Ovary (tissue), 9 donors: ENCODE measurements around the gene FMN1. TPM values are rescaled to one million over a fixed set of nuclear protein-coding genes. Genes with fewer than 3 reads are reported as not detected.

Source experiments
- DNase-seq, 5 donors: peaks; one replicate each; pipeline ENCODE4 v3.0.0-alpha.2; 2019 to 2020
- H3K27ac ChIP-seq, 2 donors: fragments of 200-600 bp; one replicate each; pipeline versions ENCODE4 v1.5.1 to v1.8.0; 2019 to 2022
- H3K27me3 ChIP-seq: fragments of 200-600 bp; one replicate; pipeline ENCODE4 v1.8.0; 2022
- H3K36me3 ChIP-seq: fragments of 200-600 bp; sonication (generic); one replicate; pipeline ENCODE4 v1.5.1; 2019
- H3K4me1 ChIP-seq: one replicate; pipeline ENCODE4 v1.8.1; 2013; ENCODE audit warnings: mild to moderate bottlenecking, moderate library complexity; ENCODE audit not compliant: insufficient read depth
- H3K4me3 ChIP-seq: fragments of 200-600 bp; sonication (generic); one replicate; pipeline ENCODE4 v1.5.1; 2017
- H3K9me3 ChIP-seq, 2 donors: fragments of 200-600 bp in 1 of 2; sonication (generic) in 1 of 2; one replicate each; pipeline versions ENCODE4 v1.5.1 to v1.8.1; 2013 to 2019; ENCODE audit warnings: mild to moderate bottlenecking in 1 of 2, moderate library complexity in 1 of 2
- CTCF ChIP-seq, 3 donors: fragments of 450-650 bp in 2 of 3; fragments of 200-600 bp in 1 of 3; IDR thresholded peaks; one replicate each; pipeline versions ENCODE4 v1.5.1 to v1.8.0; 2016 to 2022; ENCODE audit warnings: antibody characterized with exemption in 3 of 3, mild to moderate bottlenecking in 1 of 3
- EP300 ChIP-seq: sonication (generic); formaldehyde crosslinking; IDR thresholded peaks from one replicate; pipeline ENCODE4 v1.6.1; 2017; ENCODE audit warnings: antibody characterized with exemption
- POLR2A ChIP-seq: fragments of 450-650 bp; IDR thresholded peaks from one replicate; pipeline ENCODE4 v1.6.1; 2017; ENCODE audit warnings: antibody characterized with exemption, mild to moderate bottlenecking, moderate library complexity
- WGBS, 3 donors: extraction: QIAGEN DNeasy Blood & Tissue Kit in 1 of 3; methylation state at CpG; one replicate each; pipeline versions ENCODE4 v1.1.5 to v1.1.7; 2013 to 2017; 5-methylcytosine and 5-hydroxymethylcytosine counted together
- intact Hi-C, 4 donors: fragments of 100-400 bp; cut with DNase I; formaldehyde crosslinking; loops; one replicate each; pipeline versions ENCODE4 v1.11.0 to v1.15.1; 2022 to 2023
- polyA plus RNA-seq, 2 donors: library from polyadenylated mRNA; stranded (reverse); fragments of 200-250 nt in 1 of 2; fragments of 350-450 nt in 1 of 2; fragmentation: Illumina TruSeq in 1 of 2; extraction: RNeasy Lipid Tissue Mini Kit (QIAGEN cat#74804) in 1 of 2; gene quantifications; one replicate each; pipeline ENCODE4 v1.2.3, GENCODE V29; 2013 to 2014
- total RNA-seq, 7 donors: library from RNA; depleted of rRNA in 2 of 7; stranded (reverse); fragments of >200 nt in 2 of 7; fragmentation: NEBNext Ultra II Directional in 3 of 7; extraction: Animal tissue kit (Norgen Biotek cat#: 25700) in 3 of 7; gene quantifications; one replicate each; pipeline versions ENCODE4 v1.1.0 to v1.2.4, GENCODE V29; 2016 to 2023
- donor health status: DM: no; HTN: no; CAD: no; lungs with moderate emphysema.
- donor health status: DM: no; HTN: no; CAD: no.
- donor health status: Bipolar disorder and iron deficiency.
- donor health status: DM: yes; HTN: yes; CAD: no.
- donor health status: DM: no; HTN: no; CAD: no.
- donor health status: DM: yes; HTN: yes; CAD: no.

Gene FMN1
- total and polyA plus RNA-seq, 9 donors = 0.13 to 16.9 (median 2.6) TPM

GRCh38 chr15:33218071-33218491, 23.6 kb upstream of the FMN1 start:
- TF ChIP-seq EP300 (no peak), POLR2A (no peak), CTCF (IDR thresholded peaks at IDR 0.05) (no peak)
- intact Hi-C loops = no loop called here
- WGBS, 3 donors = 32 to 49% (median 32%) methylated on average over 2 of the region's 2 CpGs

GRCh38 chr15:33215941-33216872, 21.7 kb upstream of the FMN1 start:
- WGBS, 3 donors = 91 to 94% (median 94%) methylated on average over 3 of the region's 3 CpGs
- intact Hi-C loops = no loop called here
- H3K36me3 ChIP-seq = no peaks in the 10 kb centered on the region
- no peaks in the 10 kb centered on the region for H3K4me1 ChIP-seq
- H3K9me3 ChIP-seq = no peaks in the 10 kb centered on the region
- TF ChIP-seq EP300 (no peak), POLR2A (no peak), CTCF (IDR thresholded peaks at IDR 0.05) (no peak)
- no peak overlapping the region for H3K27ac ChIP-seq
- H3K27me3 ChIP-seq = no peaks in the 10 kb centered on the region
- DNase-seq = no peak
- H3K4me3 ChIP-seq = no peak overlapping the region

More at GRCh38 chr15:33218071-33218491, 23.6 kb upstream of the FMN1 start:
- no peak for DNase-seq
- Histone ChIP-seq H3K27ac (no peak overlapping the region), H3K27me3 (no peaks in the 10 kb centered on the region), H3K9me3 (no peaks in the 10 kb centered on the region), H3K36me3 (no peaks in the 10 kb centered on the region), H3K4me3 (no peak overlapping the region), H3K4me1 (no peaks in the 10 kb centered on the region)

- Histone ChIP-seq H3K27me3 (no peaks in the 10 kb centered on the region), H3K4me1 (no peaks in the 10 kb centered on the region), H3K9me3 (no peaks in the 10 kb centered on the region), H3K27ac (no peak overlapping the region), H3K4me3 (no peak overlapping the region), H3K36me3 (no peaks in the 10 kb centered on the region)
- intact Hi-C loops = no loop called here
- WGBS, 3 donors = 39 to 43% (median 41%) methylated on average over 3 of the region's 3 CpGs
- no peak for DNase-seq
- TF ChIP-seq EP300 = no peak
- no peak for TF ChIP-seq POLR2A
- TF ChIP-seq CTCF (IDR thresholded peaks at IDR 0.05) = no peak
Measured at GRCh38 chr15:33211176-33211808, 16.8 kb upstream of the FMN1 start.

GRCh38 chr15:33209575-33210481, 15.3 kb upstream of the FMN1 start:
- H3K27me3 ChIP-seq = no peaks in the 10 kb centered on the region
- DNase-seq = no peak
- no peak overlapping the region for H3K27ac ChIP-seq
- 57 to 65% (median 60%) methylated on average over 2 of the region's 2 CpGs for WGBS, 3 donors
- H3K36me3 ChIP-seq = no peaks in the 10 kb centered on the region
- no peaks in the 10 kb centered on the region for H3K9me3 ChIP-seq
- H3K4me1 ChIP-seq = no peaks in the 10 kb centered on the region
- TF ChIP-seq EP300 = no peak
- TF ChIP-seq CTCF (IDR thresholded peaks at IDR 0.05) = no peak
- TF ChIP-seq POLR2A = no peak
- no peak overlapping the region for H3K4me3 ChIP-seq
- intact Hi-C loops = no loop called here
